Subcutaneous abdominal adipose tissue (tissue), 5 donors: ENCODE data around the gene LSAMP.

Experiments
- H3K27ac ChIP-seq: one replicate; pipeline ENCODE4 v1.7.0; 2013; ENCODE audit warnings: low read depth, mild to moderate bottlenecking, inconsistent platforms, low read length, moderate library complexity
- H3K27me3 ChIP-seq, 5 donors: one replicate each; pipeline ENCODE4 v1.7.0; 2013; ENCODE audit warnings: low read length in 5 of 5, inconsistent platforms in 1 of 5; ENCODE audit not compliant: control insufficient read depth in 5 of 5, insufficient read depth in 4 of 5
- H3K36me3 ChIP-seq, 5 donors: one replicate each; pipeline ENCODE4 v1.7.0; 2013; ENCODE audit warnings: low read length in 5 of 5; ENCODE audit not compliant: control insufficient read depth in 5 of 5, insufficient read depth in 5 of 5
- H3K4me1 ChIP-seq, 5 donors: one replicate each; pipeline ENCODE4 v1.7.0; 2013; ENCODE audit warnings: low read length in 5 of 5, mild to moderate bottlenecking in 3 of 5, moderate library complexity in 1 of 5; ENCODE audit not compliant: control insufficient read depth in 5 of 5, insufficient read depth in 5 of 5
- H3K4me3 ChIP-seq, 5 donors: one replicate each; pipeline ENCODE4 v1.7.0; 2013; ENCODE audit warnings: low read length in 5 of 5, low read depth in 1 of 5
- H3K9ac ChIP-seq, 5 donors: one replicate each; pipeline ENCODE4 v1.7.0; 2013; ENCODE audit warnings: low read length in 5 of 5, mild to moderate bottlenecking in 4 of 5, moderate library complexity in 3 of 5
- H3K9me3 ChIP-seq, 5 donors: one replicate each; pipeline ENCODE4 v1.7.0; 2013; ENCODE audit warnings: low read length in 5 of 5; ENCODE audit not compliant: control insufficient read depth in 5 of 5
- donor health status: healthy.
- donor health status: healthy.
- donor health status: healthy.
- donor health status: healthy.
- donor health status: healthy.

The LSAMP gene

DNA sequence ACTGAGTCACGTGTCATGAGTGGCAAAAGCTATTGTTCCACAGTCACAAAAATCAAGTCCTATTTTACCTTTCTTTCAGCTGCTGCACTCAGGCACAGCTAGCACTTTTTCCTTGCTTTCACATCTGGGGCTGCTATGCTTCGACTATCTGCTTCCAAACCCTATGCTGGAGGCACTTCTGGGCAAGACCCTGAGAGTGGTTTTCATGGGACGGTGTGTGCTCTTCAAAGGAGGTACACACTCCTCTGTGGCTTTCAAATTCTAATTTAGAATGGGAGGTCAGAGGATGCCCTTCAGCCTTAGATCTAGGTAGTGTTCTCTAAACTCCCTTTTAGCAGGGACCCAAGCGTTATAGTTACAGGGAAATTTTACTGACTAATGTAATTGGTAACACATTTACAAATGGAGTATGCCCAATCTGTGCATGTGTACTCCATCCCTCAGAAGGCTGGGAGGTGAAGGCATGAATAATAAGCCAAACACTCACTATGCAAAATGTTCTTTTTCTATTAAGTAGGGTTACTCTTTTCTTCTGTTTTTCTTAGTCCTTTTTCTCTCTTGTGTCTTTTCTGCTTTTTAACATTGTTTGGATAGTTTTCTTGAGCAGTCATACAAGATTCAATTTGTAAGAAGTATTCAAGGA lies 188.3 kb downstream of the LSAMP start:
- H3K4me1 ChIP-seq: peaks cover 0 to 4% (median 0%) of the 10 kb centered on the region in 5 donors

DNA sequence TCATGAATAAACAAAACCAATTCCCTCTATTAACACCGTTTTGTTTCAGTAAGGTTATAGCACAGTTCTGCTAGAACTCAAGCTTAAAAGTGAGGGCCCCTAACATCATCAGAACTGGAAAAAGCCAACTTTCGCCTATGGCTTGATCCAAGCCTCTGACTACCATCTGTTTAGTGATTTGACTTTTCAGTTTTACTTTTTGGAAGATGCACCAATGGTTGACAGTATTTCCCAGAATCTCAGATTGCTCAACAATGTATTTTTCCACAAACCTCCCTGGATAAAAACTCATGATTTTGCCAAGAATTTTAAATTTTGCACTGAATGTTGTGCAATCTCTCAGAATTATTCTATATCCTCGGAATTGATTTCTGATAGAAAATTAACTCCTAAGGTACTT lies 190.7 kb downstream of the LSAMP start:
- peaks cover 0 to 4% (median 0%) of the 10 kb centered on the region in 5 donors for H3K4me1 ChIP-seq
- no peaks in the 10 kb centered on the region for H3K36me3 ChIP-seq
- H3K27me3 ChIP-seq: no peaks in the 10 kb centered on the region
- no peak overlapping the region for H3K27ac ChIP-seq
- H3K9me3 ChIP-seq: no peaks in the 10 kb centered on the region
- H3K4me3 ChIP-seq: no peak overlapping the region
- no peak overlapping the region for H3K9ac ChIP-seq

More for the DNA sequence above, 188.3 kb downstream of the LSAMP start:
- Histone ChIP-seq H3K27me3 (no peaks in the 10 kb centered on the region), H3K36me3 (no peaks in the 10 kb centered on the region), H3K9me3 (no peaks in the 10 kb centered on the region), H3K4me3 (no peak overlapping the region), H3K27ac (no peak overlapping the region), H3K9ac (no peak overlapping the region)

DNA sequence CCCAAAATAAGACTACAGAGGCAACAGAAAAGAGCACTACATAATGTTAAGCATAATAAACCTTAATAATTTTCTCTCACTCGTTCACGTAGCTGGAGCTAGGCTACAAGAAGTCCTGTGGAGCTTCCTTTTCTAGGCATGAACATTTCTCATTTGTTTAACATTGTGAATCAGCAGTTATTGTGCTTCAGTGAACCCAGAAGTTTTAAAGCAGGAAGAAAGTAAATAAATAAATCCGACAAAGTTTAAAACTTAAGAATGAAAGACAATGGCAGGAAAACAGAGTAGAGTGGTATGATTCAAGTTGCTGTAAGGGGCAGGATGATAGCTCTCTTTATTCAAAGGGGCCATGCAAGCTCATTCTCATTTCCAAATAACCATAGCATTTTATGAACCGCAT lies 191.8 kb downstream of the LSAMP start:
- Histone ChIP-seq H3K27ac (no peak overlapping the region), H3K36me3 (no peaks in the 10 kb centered on the region)

DNA sequence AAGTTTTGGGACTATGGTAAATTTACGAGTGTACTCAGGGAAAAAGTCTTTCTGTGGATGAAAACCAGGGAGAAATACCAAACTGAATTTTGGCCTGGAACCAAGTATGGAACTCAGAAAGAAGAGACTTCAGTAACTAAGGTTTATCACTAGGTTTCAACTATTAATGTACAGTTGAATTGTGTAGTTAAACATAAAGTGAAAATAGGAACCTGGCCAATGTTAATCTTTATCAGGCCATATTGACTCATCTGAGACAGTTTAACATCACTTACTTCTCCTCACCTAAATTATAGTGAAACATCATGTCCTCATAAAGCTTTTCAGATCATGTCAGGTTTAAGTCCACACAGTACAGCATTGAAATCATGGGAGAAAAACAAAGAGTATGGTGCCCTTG lies 197.7 kb downstream of the LSAMP start:
- Histone ChIP-seq H3K36me3 (no peaks in the 10 kb centered on the region), H3K4me3 (no peak overlapping the region), H3K9me3 (no peaks in the 10 kb centered on the region), H3K27ac (no peak overlapping the region), H3K4me1 (no peaks in the 10 kb centered on the region), H3K27me3 (no peaks in the 10 kb centered on the region), H3K9ac (no peak overlapping the region)

More for the DNA sequence above, 191.8 kb downstream of the LSAMP start:
- H3K9me3 ChIP-seq: no peaks in the 10 kb centered on the region
- no peak overlapping the region for H3K9ac ChIP-seq
- H3K4me3 ChIP-seq: no peak overlapping the region
- H3K4me1 ChIP-seq: peaks cover 0 to 4% (median 0%) of the 10 kb centered on the region in 5 donors
- no peaks in the 10 kb centered on the region for H3K27me3 ChIP-seq

DNA sequence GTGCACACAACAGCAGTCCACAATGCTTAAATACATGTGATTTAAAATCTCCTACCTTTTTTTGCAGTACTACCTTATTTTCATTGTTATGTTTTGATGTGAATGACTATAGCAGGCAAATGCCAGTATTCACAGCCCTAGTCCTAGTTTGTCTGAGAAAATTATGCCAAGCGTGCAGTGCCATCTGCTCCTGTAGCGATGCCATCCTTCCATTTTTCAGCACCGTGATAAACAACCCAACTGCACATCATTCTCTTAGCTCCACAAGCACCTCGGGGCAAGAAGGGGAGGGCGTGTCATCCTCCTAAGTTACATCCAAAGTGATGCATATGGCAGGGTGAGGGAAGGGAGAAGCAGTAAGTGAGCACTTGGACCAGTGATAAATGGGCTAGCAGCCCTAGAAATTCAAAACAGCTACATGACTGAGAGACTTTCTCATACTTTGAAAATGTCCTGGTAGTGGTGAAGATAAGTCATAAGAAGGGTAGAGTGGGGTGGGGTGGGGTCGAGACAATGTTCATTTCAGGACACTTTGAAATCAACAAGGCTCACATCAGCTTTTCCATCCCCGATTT lies 198.8 kb downstream of the LSAMP start:
- Histone ChIP-seq H3K4me3 (no peak overlapping the region), H3K4me1 (no peaks in the 10 kb centered on the region), H3K27ac (no peak overlapping the region), H3K36me3 (no peaks in the 10 kb centered on the region), H3K9me3 (no peaks in the 10 kb centered on the region), H3K27me3 (no peaks in the 10 kb centered on the region), H3K9ac (no peak overlapping the region)

DNA sequence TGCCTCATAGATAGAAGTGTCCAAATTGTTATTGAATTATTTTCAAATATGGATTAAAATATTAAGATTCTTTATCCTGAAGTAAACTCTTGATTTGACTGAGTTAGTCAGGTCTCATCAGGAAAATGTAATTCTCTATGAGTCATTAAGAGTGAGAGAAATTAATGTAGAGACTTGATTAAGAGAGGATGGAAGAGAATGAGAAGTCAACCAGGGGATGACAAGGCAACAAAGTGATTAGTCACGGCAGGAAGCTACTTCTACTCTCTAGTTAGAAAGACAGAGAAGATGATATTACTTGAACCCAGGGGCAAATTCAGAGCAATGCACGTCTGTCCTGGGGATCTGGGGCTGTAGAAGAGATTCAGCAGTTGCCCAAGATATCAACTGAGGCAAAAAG lies 202.5 kb downstream of the LSAMP start:
- Histone ChIP-seq H3K9ac (no peak overlapping the region), H3K4me1 (no peaks in the 10 kb centered on the region), H3K9me3 (no peaks in the 10 kb centered on the region), H3K4me3 (no peak overlapping the region), H3K27me3 (no peaks in the 10 kb centered on the region), H3K27ac (no peak overlapping the region), H3K36me3 (no peaks in the 10 kb centered on the region)

DNA sequence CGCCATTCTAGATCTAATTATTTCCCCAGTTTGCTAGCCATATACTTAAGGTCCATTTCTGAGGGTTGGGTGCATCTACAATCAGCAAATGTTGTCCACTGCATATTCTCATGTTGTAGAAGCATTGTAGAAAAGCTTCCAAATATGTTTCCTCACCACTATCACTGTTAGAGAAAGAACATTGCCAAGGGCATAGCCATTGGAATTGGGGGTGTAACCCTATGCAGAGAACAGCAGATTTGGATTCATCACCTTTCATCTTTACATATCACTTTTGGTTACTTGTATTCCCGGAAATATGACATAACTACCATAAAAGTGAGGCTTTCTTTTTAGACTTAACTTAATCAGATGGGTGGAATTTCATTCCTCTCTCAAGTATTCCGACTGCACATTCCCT lies 203.6 kb downstream of the LSAMP start:
- H3K27me3 ChIP-seq: no peaks in the 10 kb centered on the region
- no peak overlapping the region for H3K4me3 ChIP-seq
- H3K9me3 ChIP-seq: no peaks in the 10 kb centered on the region
- no peak overlapping the region for H3K9ac ChIP-seq
- H3K27ac ChIP-seq: no peak overlapping the region
- H3K4me1 ChIP-seq: no peaks in the 10 kb centered on the region
- H3K36me3 ChIP-seq: no peaks in the 10 kb centered on the region

DNA sequence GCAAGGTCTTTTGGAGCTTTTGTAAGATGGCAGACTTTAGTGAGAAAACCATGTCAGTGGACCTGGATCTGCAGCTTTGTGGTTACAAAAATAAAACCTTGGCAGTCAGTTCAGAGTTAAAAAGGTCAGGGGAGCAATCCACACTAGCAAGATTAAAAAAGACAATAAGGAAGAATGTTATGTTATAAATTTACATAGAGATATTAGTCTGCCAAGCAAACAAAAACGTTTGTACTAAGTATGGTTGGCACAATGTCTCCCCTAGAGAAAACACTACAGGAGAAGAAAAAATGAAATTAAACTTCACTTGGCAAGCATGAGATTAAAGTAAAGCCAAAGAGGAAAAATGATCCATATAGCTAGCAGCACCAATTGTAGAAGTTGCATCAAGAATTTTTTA lies 205.0 kb downstream of the LSAMP start:
- Histone ChIP-seq H3K9ac (no peak overlapping the region), H3K36me3 (no peaks in the 10 kb centered on the region), H3K9me3 (no peaks in the 10 kb centered on the region), H3K4me1 (no peaks in the 10 kb centered on the region), H3K27ac (no peak overlapping the region), H3K4me3 (no peak overlapping the region), H3K27me3 (no peaks in the 10 kb centered on the region)

DNA sequence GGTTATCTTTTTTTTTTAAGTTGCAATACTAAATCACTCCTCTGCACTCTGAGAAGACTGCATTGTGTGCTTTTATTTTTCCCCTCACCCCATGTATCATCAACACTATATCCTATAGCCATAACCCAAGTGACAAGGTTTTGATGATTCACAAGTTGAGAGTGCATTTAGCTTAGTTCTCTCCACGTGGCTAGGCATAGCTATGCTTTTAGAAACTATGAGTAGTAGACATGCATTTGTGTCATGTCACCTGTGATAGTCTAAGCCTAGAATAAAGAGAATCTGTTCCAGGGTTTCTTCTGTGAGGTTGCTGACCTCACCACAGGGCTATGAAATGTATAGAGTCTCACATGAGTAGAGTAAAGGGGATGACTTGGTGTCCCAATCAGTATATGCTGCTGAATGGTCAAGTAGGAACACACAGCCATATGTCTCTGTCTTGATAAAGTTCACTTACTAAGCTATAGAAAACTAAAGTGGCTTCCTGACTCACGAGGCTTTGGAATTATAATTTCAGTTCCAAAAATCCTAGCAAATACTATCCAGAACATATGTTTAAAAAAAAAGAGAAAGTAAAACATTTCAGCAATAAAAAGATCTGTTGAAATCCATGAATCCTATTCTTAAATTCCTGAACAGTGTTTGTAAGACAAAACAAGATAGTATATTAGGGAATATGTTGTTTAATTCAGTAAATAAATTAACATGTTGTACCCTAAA lies 206.3 kb downstream of the LSAMP start:
- no peaks in the 10 kb centered on the region for H3K36me3 ChIP-seq
- no peaks in the 10 kb centered on the region for H3K9me3 ChIP-seq
- H3K4me1 ChIP-seq: no peaks in the 10 kb centered on the region
- H3K4me3 ChIP-seq: no peak overlapping the region
- H3K27me3 ChIP-seq: no peaks in the 10 kb centered on the region
- no peak overlapping the region for H3K27ac ChIP-seq
- H3K9ac ChIP-seq: no peak overlapping the region

DNA sequence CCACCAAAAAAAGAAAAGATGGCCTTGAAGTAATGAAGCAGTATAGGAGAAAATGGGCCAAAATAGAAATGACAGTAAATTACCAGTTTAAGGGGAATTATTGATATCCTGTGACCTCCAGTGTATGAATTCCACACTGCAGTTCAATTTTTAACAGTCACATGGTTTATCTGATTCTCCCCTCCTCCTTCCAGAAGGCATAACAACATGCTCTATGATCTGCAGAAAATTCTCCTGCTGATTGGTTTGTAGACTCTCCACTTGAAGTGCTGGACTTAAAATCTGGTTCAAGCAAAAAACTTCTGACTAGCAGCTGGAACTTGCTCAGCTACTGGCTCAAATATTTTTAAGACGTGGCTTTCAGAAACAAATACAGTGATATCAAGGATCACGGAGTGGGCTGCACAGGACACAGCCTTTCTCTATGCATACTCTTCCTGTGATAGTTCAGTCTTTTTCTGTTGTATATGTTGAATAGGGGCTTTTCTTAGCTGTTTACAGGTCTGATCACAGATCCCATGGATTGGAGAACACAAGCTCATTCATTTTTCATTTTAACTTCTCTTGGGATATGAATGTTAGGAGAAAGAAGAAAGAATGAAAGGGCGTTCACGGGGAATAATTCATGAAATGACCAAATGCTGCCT lies 211.5 kb downstream of the LSAMP start:
- Histone ChIP-seq H3K4me1 (peaks cover 0 to 4% (median 0%) of the 10 kb centered on the region in 5 donors), H3K27me3 (no peaks in the 10 kb centered on the region), H3K9me3 (no peaks in the 10 kb centered on the region), H3K4me3 (no peak overlapping the region), H3K9ac (no peak overlapping the region), H3K36me3 (no peaks in the 10 kb centered on the region), H3K27ac (no peak overlapping the region)
